ENCODE results near the gene BEAN1. TPM values are rescaled to one million over a fixed set of nuclear protein-coding genes. Genes with fewer than 3 reads are reported as not detected.
A peak's percentile ranks its signal among the peaks of the same experiment; 100 is the strongest.

Gene BEAN1
- total RNA-seq, 4 donors from 2014 or later: 0.52 to 3.9 TPM; not detected in 2

GRCh38 chr16:66486773-66487579 is 59.9 kb downstream of the BEAN1 start:
- Histone ChIP-seq H3K36me3 (no peaks in the 10 kb centered on the region), H3K9me3 (no peaks in the 10 kb centered on the region), H3K27ac (peak overlapping the region; percentile 34 to 44), H3K4me3 (no peak overlapping the region), H3K4me1 (peaks cover 0 to 9% of the 10 kb centered on the region in 2 donors), H3K27me3 (no peaks in the 10 kb centered on the region)
- intact Hi-C loops (cut with DNase I; ENCODE audit: low total_unique reads): no loop called here
- DNase-seq: peak; percentile 11 to 20
- TF ChIP-seq, protein P1, sequence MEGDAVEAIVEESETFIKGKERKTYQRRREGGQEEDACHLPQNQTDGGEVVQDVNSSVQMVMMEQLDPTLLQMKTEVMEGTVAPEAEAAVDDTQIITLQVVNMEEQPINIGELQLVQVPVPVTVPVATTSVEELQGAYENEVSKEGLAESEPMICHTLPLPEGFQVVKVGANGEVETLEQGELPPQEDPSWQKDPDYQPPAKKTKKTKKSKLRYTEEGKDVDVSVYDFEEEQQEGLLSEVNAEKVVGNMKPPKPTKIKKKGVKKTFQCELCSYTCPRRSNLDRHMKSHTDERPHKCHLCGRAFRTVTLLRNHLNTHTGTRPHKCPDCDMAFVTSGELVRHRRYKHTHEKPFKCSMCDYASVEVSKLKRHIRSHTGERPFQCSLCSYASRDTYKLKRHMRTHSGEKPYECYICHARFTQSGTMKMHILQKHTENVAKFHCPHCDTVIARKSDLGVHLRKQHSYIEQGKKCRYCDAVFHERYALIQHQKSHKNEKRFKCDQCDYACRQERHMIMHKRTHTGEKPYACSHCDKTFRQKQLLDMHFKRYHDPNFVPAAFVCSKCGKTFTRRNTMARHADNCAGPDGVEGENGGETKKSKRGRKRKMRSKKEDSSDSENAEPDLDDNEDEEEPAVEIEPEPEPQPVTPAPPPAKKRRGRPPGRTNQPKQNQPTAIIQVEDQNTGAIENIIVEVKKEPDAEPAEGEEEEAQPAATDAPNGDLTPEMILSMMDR (IDR thresholded peaks at IDR 0.05): no peak
- no peak for TF ChIP-seq POLR2A (IDR thresholded peaks at IDR 0.05)

- Histone ChIP-seq H3K27me3 (no peaks in the 10 kb centered on the region), H3K4me3 (no peak overlapping the region), H3K4me1 (peaks cover 0 to 9% of the 10 kb centered on the region in 2 donors), H3K9me3 (no peaks in the 10 kb centered on the region), H3K27ac (peak overlapping the region in 1 of 2 donors; percentile 34), H3K36me3 (no peaks in the 10 kb centered on the region)
- DNase-seq: peak; percentile 11
- intact Hi-C loops (cut with DNase I; ENCODE audit: low total_unique reads): no loop called here
- TF ChIP-seq POLR2A (IDR thresholded peaks at IDR 0.05): no peak
- TF ChIP-seq, protein P1 (IDR thresholded peaks at IDR 0.05): no peak
Measured at GRCh38 chr16:66487580-66488275, 60.6 kb downstream of the BEAN1 start.

GRCh38 chr16:66488505-66488904 is 61.4 kb downstream of the BEAN1 start:
- no peak overlapping the region for H3K4me3 ChIP-seq
- no peaks in the 10 kb centered on the region for H3K36me3 ChIP-seq
- H3K27me3 ChIP-seq: no peaks in the 10 kb centered on the region
- intact Hi-C loops (cut with DNase I; ENCODE audit: low total_unique reads): no loop called here
- TF ChIP-seq, protein P1 (IDR thresholded peaks at IDR 0.05): no peak
- TF ChIP-seq POLR2A (IDR thresholded peaks at IDR 0.05): no peak
- no peak for DNase-seq
- H3K27ac ChIP-seq: no peak overlapping the region
- no peaks in the 10 kb centered on the region for H3K9me3 ChIP-seq
- H3K4me1 ChIP-seq: peaks cover 0 to 9% of the 10 kb centered on the region in 2 donors

DNA sequence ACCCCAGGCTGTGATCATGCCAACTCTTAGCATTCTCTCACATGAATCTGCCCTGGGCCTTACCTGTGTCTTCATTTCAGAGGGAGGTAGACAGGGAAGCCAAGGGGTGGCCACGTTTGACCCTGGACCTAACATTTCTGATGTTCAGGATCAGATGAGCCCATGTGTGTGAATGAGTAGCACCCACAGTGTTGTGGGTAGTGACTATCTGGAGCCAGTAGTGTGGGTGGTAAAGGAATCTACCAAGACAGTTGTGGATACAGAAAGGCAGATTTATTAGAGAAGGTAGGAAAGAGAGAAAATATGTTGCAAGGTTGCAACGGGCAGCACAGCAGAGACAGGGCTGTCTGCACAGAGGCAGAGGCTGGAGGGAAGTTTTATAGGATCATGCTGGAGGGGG is 62.3 kb downstream of the BEAN1 start:
- no peak overlapping the region for H3K4me3 ChIP-seq
- no peak overlapping the region for H3K27ac ChIP-seq
- TF ChIP-seq, protein P1 (IDR thresholded peaks at IDR 0.05): no peak
- no peak for TF ChIP-seq POLR2A (IDR thresholded peaks at IDR 0.05)
- intact Hi-C loops (cut with DNase I; ENCODE audit: low total_unique reads): no loop called here
- no peaks in the 10 kb centered on the region for H3K36me3 ChIP-seq
- peaks cover 0 to 9% of the 10 kb centered on the region in 2 donors for H3K4me1 ChIP-seq
- H3K9me3 ChIP-seq: no peaks in the 10 kb centered on the region
- H3K27me3 ChIP-seq: no peaks in the 10 kb centered on the region
- DNase-seq: peak in 1 of 2 donors; percentile 3

DNA sequence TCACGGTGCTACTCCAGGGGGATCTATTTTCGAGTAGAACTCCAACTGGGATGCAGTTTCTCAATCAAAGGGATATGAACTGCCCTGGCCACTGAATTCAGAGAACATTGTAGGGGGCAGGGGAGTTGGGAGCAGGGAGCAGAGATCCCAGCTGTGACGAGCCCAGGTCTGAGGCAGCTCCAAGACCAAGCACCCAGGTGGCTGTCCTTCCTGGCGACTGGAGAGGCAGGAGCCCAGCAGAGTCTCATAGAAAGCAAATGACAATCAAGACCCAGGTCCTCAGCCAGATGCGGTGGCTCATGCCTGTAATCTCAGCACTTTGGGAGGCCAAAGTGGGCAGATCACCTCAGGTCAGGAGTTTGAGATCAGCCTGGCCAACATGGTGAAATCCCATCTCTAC is 62.7 kb downstream of the BEAN1 start:
- H3K27me3 ChIP-seq: no peaks in the 10 kb centered on the region
- DNase-seq: peak in 1 of 2 donors; percentile 12
- H3K9me3 ChIP-seq: no peaks in the 10 kb centered on the region
- TF ChIP-seq, protein P1 (IDR thresholded peaks at IDR 0.05): no peak
- no peak for TF ChIP-seq POLR2A (IDR thresholded peaks at IDR 0.05)
- no peak overlapping the region for H3K4me3 ChIP-seq
- H3K36me3 ChIP-seq: no peaks in the 10 kb centered on the region
- H3K27ac ChIP-seq: no peak overlapping the region
- peaks cover 0 to 9% of the 10 kb centered on the region in 2 donors for H3K4me1 ChIP-seq
- intact Hi-C loops (cut with DNase I; ENCODE audit: low total_unique reads): no loop called here
